C4-2B (cell line): ENCODE results near the gene LRRC32.

Source experiments
- CTCF ChIP-seq: fragments of 450-650 bp; conservative IDR thresholded peaks from 2 replicates; pipeline ENCODE4 v1.5.1; 2017; ENCODE audit warnings: mild to moderate bottlenecking
- ZFX ChIP-seq: fragments of 450-650 bp; IDR thresholded peaks from 2 replicates; pipeline ENCODE4 v1.6.1; 2017

DNA sequence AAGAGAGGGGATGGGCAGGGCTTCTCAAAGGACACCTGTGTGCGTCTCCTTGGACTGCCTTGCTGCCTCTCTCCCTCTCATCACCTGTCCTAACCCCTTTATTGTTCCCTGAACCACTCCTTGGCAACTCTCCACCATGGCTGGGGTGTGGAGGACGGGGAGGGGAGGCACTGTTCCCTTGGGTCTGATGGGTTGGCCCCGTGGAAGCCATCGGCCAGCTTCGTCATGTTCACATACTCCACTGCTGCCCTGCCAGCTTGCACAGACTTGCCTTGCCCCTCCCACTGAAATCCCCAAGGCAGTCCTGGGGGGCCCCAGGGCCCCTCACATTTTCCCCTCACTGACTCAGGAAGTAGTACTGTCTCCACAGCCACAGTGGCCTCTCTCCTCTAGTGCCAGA, 36.1 kb upstream of the LRRC32 start:
- TF ChIP-seq CTCF, result no peak
- TF ChIP-seq ZFX, result no peak
